GM12872 (cell line): ENCODE measurements around the gene ZFAND3.

Experiments
- TF ChIP-seq, protein P1 (sequence below): IDR thresholded peaks from 3 replicates; pipeline ENCODE4 v1.5.1; 2011; ENCODE audit warnings: low read depth, mild to moderate bottlenecking, low read length, moderate library complexity; ENCODE audit not compliant: insufficient read depth

The ZFAND3 gene

DNA sequence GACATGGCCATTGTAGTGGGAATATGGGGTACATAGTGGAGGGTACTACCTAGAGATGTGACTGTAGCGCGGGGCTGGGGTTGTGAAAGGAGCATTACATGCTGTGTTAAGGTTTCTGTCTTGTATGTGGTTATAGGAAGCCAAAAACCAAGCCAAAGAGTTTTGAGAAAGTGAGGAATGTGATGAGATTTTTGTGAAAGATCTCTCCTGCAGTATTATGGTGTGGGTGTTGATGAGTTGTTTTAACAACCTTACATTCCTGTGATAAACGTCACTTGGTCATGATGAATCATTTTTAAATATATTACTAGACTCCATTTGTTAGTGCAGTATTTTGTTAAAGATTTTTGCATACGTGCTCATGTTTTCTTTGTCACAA, 48.9 kb downstream of the ZFAND3 start:
- TF ChIP-seq, protein P1, sequence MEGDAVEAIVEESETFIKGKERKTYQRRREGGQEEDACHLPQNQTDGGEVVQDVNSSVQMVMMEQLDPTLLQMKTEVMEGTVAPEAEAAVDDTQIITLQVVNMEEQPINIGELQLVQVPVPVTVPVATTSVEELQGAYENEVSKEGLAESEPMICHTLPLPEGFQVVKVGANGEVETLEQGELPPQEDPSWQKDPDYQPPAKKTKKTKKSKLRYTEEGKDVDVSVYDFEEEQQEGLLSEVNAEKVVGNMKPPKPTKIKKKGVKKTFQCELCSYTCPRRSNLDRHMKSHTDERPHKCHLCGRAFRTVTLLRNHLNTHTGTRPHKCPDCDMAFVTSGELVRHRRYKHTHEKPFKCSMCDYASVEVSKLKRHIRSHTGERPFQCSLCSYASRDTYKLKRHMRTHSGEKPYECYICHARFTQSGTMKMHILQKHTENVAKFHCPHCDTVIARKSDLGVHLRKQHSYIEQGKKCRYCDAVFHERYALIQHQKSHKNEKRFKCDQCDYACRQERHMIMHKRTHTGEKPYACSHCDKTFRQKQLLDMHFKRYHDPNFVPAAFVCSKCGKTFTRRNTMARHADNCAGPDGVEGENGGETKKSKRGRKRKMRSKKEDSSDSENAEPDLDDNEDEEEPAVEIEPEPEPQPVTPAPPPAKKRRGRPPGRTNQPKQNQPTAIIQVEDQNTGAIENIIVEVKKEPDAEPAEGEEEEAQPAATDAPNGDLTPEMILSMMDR, result no peak

DNA sequence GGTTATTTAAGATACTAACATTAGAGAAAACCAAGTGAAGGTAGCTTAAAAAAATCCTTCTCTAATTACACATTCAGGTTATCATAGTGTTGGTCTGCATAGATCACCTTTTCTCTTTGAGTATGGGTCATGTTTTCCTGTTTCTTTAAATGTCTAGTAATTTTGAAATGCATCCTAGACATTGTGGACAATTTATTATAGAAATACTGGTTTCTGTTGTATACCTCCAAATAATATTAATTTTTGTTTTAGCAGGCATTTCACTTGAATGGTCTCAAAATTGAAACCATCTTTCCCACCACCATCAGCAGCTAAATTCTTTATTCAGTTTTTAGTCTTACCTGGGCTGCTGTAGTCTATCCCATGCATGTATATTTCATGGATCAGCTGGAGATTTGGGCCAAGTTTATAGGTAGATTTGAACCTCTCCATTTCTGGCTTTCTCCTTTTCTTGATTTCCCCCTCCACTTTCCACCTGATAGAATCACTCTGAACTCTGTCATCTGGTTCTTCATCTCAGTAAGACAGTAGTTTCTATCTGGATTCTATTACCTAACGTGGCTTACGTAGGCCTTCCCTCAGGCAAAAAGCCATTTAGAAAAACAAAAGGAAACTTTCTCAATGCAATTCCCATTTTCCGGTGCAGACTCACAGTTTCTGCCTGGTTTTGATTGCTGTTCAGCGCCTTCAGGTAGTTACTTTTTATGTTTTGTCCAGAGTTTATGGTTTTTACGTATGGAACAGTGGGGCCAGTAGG, 52.3 kb downstream of the ZFAND3 start:
- TF ChIP-seq, protein P1, result no peak

DNA sequence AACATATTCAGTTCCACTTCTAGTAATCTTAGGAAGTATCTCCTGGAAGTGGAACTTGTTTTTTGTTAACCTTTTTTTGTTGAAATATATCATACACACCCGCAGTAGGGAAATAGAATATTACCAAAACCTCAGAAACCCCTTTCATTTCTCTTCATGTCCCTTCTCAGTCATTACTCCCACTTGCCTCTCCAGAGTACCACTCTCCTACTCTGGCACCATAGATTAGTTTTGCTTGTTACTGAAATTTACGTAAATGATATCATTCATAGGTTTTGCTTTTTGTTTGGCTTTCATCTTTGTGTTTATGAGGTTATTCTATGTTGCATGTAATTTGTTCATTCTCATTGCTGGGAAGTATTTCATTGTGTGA, 52.8 kb downstream of the ZFAND3 start:
- TF ChIP-seq, protein P1, result no peak

DNA sequence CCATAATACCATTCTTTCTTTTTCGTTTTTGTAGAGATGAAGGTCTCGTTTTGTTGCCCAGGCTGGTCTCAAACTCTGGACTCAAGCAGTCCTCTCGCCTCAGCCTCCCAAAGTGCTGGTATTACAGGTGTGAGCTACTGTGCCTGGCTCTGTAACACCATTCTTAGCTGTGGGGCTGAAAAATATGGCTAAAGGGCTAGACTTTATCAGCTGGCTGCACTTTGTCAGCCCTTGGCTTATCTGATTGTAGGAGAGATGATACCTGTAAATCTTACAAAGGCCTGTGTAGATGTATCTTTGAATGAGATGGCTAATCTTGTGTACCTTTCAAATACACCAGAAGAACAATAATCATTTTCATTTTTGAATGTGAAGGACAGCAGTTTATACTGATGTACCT, 55.2 kb downstream of the ZFAND3 start:
- TF ChIP-seq, protein P1, result no peak

DNA sequence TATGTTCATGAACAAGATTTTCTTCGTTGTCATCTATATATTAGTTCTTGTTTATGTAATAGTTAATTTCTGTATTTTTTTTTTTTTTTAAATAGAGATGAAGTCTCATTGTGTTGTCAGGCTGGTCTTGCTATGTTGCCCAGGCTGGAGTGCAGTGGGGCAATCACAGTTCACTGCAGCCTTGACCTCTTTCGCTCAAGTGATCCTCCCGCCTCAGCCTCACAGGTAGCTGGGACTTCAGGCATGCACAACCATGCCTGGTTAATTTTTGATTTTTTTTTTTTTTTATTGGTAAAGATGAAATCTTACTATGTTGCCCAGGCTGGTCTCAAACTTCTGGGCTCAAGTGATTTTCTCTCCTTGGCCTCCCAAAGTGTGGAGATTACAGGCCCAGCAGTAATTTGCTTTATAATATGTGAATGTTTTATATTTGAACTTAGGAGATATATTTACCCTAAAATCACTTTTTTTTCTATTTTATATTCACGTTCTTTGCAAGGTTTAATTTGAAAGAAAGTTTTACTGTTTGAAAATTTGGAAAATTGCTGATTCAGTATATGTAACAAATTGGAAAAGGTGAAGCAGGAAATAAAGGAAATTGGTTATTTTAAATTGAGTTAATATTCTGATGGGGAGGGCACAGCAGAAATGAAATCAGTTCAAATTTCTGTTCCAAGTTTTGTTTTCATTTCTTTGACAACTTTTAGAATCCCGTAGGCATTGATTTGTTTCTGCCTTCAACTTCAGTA, 56.2 kb downstream of the ZFAND3 start:
- TF ChIP-seq, protein P1, result no peak

DNA sequence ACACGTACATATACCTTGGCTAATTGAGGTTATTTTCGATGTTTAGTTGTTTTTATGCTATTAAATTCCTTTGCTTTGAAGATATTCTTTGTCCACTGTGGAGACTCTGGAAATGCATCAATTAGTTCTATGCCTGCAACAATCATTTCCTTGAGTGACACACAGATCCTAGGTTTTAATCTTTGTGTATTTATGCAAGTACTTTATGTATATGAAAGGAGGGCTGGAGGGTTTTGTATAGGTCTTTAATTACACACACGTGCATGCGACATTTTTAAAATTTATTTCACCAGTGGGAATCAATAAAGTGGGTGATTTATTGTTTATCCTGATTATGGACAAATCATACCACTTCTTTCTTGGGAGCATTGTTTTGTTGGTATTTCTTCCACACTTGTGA, 57.3 kb downstream of the ZFAND3 start:
- TF ChIP-seq, protein P1, result no peak

DNA sequence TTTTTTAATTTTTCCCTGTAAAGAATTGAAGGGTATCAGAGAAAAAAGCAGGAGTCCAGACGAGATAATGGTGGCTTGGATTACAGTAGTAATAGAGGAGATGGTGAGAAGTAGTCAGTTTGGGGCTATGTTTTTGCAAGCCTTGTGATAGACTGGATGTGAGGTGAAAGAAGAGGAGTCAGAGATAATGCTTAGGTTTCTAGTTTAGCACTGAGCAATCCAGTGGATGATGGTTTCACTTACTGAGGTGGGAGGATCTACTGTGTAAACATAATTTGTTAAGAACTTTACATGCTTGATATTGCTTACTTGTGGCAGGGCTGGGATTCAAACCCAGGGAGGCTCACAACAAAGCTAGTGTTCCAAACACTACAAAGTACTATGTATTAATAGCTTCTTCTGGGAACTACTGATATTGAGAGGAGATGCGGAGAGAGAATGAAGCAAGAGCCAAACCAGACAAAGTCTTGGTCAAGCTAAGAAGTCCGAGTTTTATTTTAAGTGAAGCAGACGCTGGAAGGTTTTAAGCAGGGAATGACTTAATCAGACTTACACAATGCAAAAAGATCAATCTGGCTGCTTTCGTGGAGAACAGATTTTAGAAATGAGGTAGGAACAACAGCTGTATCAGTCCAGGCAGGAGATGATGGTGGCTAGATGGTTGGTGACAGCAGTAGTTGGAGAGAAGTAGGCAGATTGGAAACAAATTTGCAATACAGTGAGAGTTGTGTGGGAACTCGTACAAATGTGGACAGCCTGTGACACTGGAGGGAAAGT, 58.0 kb downstream of the ZFAND3 start:
- TF ChIP-seq, protein P1, result no peak
